C4-2B (cell line): Measurements from ENCODE around the gene FRMD4A.

Source experiments
- CTCF ChIP-seq: fragments of 450-650 bp; conservative IDR thresholded peaks from 2 replicates; pipeline ENCODE4 v1.5.1; 2017; ENCODE audit warnings: mild to moderate bottlenecking
- ZFX ChIP-seq: fragments of 450-650 bp; IDR thresholded peaks from 2 replicates; pipeline ENCODE4 v1.6.1; 2017

GRCh38 chr10:14200698-14201544 lies 129.8 kb downstream of the FRMD4A start:
- peak; percentile 74 for TF ChIP-seq CTCF
- TF ChIP-seq ZFX = no peak
